ENCODE data around the gene PCBP1. TPM values are rescaled to one million over a fixed set of nuclear protein-coding genes. Genes with fewer than 3 reads are reported as not detected.

PCBP1 gene
- total RNA-seq, 2 experiments from 2014 or later: 58.2 to 423 TPM

DNA sequence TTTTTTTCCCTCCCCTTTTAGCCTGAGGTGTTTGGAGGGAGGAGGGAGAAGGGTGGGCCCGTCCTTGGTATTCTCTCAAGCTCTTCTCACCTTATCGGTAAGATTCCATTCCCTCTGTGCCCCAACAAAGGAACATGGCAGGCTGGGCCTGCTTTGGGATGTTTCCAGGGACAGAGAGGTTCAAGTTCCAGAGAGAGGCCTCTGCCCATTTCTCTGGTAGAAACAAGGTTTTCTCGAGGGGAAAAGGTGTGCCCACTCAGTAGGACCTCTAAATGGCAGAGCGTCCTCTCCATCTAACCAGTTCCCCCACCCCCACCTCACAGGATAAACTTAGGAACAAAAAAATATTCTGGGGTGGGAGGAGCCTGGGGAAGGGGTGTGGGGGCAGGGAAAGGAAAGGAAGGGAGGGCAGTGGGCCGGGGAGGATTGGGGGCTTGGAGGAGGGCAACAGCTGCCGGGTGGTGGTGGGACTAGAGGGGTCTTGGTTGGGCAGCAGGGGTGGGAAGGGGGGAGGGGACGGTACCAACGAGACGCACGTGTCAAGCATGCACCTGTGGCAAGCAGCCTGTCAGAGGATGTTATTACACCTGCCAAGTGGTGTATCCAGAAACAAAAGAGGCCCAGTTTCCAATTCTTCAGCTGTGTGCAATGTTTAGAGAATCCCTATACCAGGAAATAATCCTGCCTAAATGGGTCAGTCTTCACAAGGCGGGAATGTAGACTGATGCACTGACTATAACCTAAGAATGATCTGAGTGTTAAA is 2.1 kb downstream of the PCBP1 start:
- Histone ChIP-seq H3K9me3 (ENCODE audit: low read length) (no peaks in the 10 kb centered on the region), H3K36me3 (ENCODE audit: insufficient read depth, low read length) (peaks cover 40% of the 10 kb centered on the region), H3K27ac (ENCODE audit: low read depth, low read length, poor library complexity, severe bottlenecking) (peak overlapping the region; percentile 94), H3K4me1 (ENCODE audit: insufficient read depth, low read length, poor library complexity, severe bottlenecking) (peaks cover 58% of the 10 kb centered on the region), H3K4me2 (ENCODE audit: low read length) (peak overlapping the region; percentile 84), H3K4me3 (ENCODE audit: low read depth, low read length, poor library complexity, severe bottlenecking) (peak overlapping the region; percentile 98), H2AFZ (ENCODE audit: low read length) (no peak overlapping the region), H3K9me2 (ENCODE audit: insufficient read depth, low read length) (no peaks in the 10 kb centered on the region), H4K20me1 (ENCODE audit: insufficient read depth, low read length) (peaks cover 4% of the 10 kb centered on the region; the same call in 1 of the 2 replicates), H3K79me2 (ENCODE audit: insufficient read depth, low read depth, low read length) (peaks cover 60% of the 10 kb centered on the region)
- no TSS peak for BruUV-seq (replicated peaks)
- peak; percentile 87 for DNase-seq (ENCODE audit: low spot score)
- ChIA-PET CTCF (ENCODE audit: unreplicated experiment) (interaction anchor here (0.9 kb wide), 1 partner anchor 14 kb away, joined by 3 read pairs; no protein-coding TSS in a partner anchor), POLR2A (interaction anchor here (0.8 to 3.9 kb wide), 8 partner anchors 15 to 47 kb away, joined by 3 to 26 read pairs (median 4); no protein-coding TSS in a partner anchor)
- no peak for TF ChIP-seq EZH2phosphoT487 (IDR thresholded peaks at IDR 0.05; ENCODE audit: borderline replicate concordance, low read depth, low read length)
- TF ChIP-seq, protein P1, sequence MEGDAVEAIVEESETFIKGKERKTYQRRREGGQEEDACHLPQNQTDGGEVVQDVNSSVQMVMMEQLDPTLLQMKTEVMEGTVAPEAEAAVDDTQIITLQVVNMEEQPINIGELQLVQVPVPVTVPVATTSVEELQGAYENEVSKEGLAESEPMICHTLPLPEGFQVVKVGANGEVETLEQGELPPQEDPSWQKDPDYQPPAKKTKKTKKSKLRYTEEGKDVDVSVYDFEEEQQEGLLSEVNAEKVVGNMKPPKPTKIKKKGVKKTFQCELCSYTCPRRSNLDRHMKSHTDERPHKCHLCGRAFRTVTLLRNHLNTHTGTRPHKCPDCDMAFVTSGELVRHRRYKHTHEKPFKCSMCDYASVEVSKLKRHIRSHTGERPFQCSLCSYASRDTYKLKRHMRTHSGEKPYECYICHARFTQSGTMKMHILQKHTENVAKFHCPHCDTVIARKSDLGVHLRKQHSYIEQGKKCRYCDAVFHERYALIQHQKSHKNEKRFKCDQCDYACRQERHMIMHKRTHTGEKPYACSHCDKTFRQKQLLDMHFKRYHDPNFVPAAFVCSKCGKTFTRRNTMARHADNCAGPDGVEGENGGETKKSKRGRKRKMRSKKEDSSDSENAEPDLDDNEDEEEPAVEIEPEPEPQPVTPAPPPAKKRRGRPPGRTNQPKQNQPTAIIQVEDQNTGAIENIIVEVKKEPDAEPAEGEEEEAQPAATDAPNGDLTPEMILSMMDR (conservative IDR thresholded peaks at IDR 0.05; ENCODE audit: low read length): no peak
- intact Hi-C loops (cut with micrococcal nuclease; ENCODE audit: unreplicated experiment): loop anchor here (1.0 to 5.0 kb wide), 6 partner anchors 36 to 978 kb away; partner anchors contain the start of genes NAGK, SNRPG and TIA1

DNA sequence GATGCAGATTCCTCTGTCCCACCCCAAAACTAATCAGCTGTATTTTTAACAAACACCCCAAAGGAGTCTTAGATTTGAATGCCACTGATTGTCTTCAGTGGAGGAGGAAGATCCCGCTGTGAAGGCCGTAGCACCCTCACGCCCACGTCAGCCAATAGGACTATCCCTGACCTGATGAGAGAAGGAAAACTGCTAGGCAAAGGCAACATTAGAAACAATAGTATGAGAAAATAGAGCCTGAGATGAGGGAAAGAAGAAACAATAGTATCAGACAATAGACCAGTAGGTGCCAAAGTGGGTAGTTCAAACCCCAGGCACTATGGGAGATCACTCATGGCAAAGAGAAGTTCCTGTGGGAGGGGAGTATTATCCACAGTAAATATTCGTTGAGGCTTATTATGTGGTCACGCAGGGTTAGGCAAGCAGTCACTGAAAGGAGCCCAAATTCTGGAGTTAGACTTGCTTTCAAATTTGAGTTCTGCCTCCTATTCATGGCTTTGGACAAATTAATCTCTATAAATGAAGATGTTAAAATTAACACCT is 2.8 kb downstream of the PCBP1 start:
- Histone ChIP-seq H3K4me2 (ENCODE audit: low read length) (peak overlapping the region; percentile 84), H3K79me2 (ENCODE audit: insufficient read depth, low read depth, low read length) (peaks cover 60% of the 10 kb centered on the region), H3K36me3 (ENCODE audit: insufficient read depth, low read length) (peaks cover 37% of the 10 kb centered on the region), H2AFZ (ENCODE audit: low read length) (no peak overlapping the region), H3K27ac (ENCODE audit: low read depth, low read length, poor library complexity, severe bottlenecking) (peak overlapping the region; percentile 94), H4K20me1 (ENCODE audit: insufficient read depth, low read length) (peaks cover 4% of the 10 kb centered on the region; the same call in 1 of the 2 replicates), H3K9me2 (ENCODE audit: insufficient read depth, low read length) (no peaks in the 10 kb centered on the region), H3K9me3 (ENCODE audit: low read length) (no peaks in the 10 kb centered on the region), H3K4me1 (ENCODE audit: insufficient read depth, low read length, poor library complexity, severe bottlenecking) (peaks cover 58% of the 10 kb centered on the region), H3K4me3 (ENCODE audit: low read depth, low read length, poor library complexity, severe bottlenecking) (peak overlapping the region; percentile 98)
- intact Hi-C loops (cut with micrococcal nuclease; ENCODE audit: unreplicated experiment): loop anchor here (1.0 to 5.0 kb wide), 6 partner anchors 35 to 977 kb away; partner anchors contain the start of genes NAGK, SNRPG and TIA1
- CTCF ChIA-PET (ENCODE audit: unreplicated experiment): no interaction called here
- TF ChIP-seq, protein P1 (conservative IDR thresholded peaks at IDR 0.05; ENCODE audit: low read length): no peak
- TF ChIP-seq EZH2phosphoT487 (IDR thresholded peaks at IDR 0.05; ENCODE audit: borderline replicate concordance, low read depth, low read length): no peak
- no peak for DNase-seq (ENCODE audit: low spot score)
- POLR2A ChIA-PET: interaction anchor here (0.8 to 3.9 kb wide), 4 partner anchors 14 to 43 kb away, joined by 4 to 26 read pairs (median 10); no protein-coding TSS in a partner anchor
- no TSS peak for BruUV-seq (replicated peaks)

Measured in OCI-LY7 (cell line).